ENCODE results near the gene KMT5C. TPM values are rescaled to one million over a fixed set of nuclear protein-coding genes. Genes with fewer than 3 reads are reported as not detected.
A peak's percentile ranks its signal among the peaks of the same experiment; 100 is the strongest.

Gene KMT5C
- polyA plus RNA-seq, 3 donors: 0.89 to 26.9 (median 1.5) TPM

GRCh38 chr19:55314396-55314795 is 25.3 kb upstream of the KMT5C start:
- Mint-ChIP-seq H3K27ac (peak overlapping the region in 2 of 7 donors; percentile 28 to 71), H3K4me1 (peaks cover 8% of the 10 kb centered on the region), H3K27me3 (ENCODE audit: low read depth in 3 of 3) (peaks cover 0 to 3% (median 0%) of the 10 kb centered on the region in 3 donors), H3K9me3 (peaks cover 0 to 7% (median 5%) of the 10 kb centered on the region in 7 donors), H3K4me3 (no peak overlapping the region), H3K36me3 (peaks cover 50 to 72% of the 10 kb centered on the region in 2 donors)
- no peak overlapping the region for H2AFZ ChIP-seq (ENCODE audit: insufficient read depth, low read depth, low read length, poor library complexity, severe bottlenecking)
- no peak for DNase-seq
- no peak overlapping the region for H3K27ac ChIP-seq (ENCODE audit: low read depth in 1 of 2, low read length in 2 of 2)
- peaks cover 43 to 59% of the 10 kb centered on the region in 2 donors for H3K36me3 ChIP-seq (replicated peaks in 1 of 2; ENCODE audit: control insufficient read depth in 1 of 2, insufficient read depth in 2 of 2, low read length in 2 of 2)
- 91% methylated on average over 8 of the region's 8 CpGs for WGBS (ENCODE audit: insufficient coverage)
- no peaks in the 10 kb centered on the region for H3K4me1 ChIP-seq (ENCODE audit: control insufficient read depth in 1 of 2, insufficient read depth in 2 of 2, low read length in 2 of 2)
- TF ChIP-seq CTCF (IDR thresholded peaks at IDR 0.05): no peak
- intact Hi-C loops (cut with micrococcal nuclease): loop anchor here in 1 of 2 donors (5.0 kb wide), 1 partner anchor 38 kb away; the partner anchor contains the start of gene COX6B2
- H3K79me2 ChIP-seq (ENCODE audit: insufficient read depth, low read length): no peaks in the 10 kb centered on the region
- H3K4me2 ChIP-seq (replicated peaks; ENCODE audit: extremely low read depth, low read length, poor library complexity, severe bottlenecking): no peak overlapping the region
- no peak overlapping the region for H3K9ac ChIP-seq (ENCODE audit: insufficient read depth, low read length, poor library complexity, severe bottlenecking)
- peaks cover 58% of the 10 kb centered on the region for H4K20me1 ChIP-seq (ENCODE audit: insufficient read depth, low read length)
- no peak overlapping the region for H3K4me3 ChIP-seq (replicated peaks in 1 of 3; ENCODE audit: low read depth in 2 of 3, low read length in 3 of 3)
- no peaks in the 10 kb centered on the region for H3K27me3 ChIP-seq (ENCODE audit: control insufficient read depth in 2 of 2, insufficient read depth in 2 of 2, low read length in 2 of 2)
- peaks cover 0 to 7% of the 10 kb centered on the region in 2 donors for H3K9me3 ChIP-seq (replicated peaks in 1 of 2; ENCODE audit: control insufficient read depth in 1 of 2, insufficient read depth in 1 of 2, low read length in 2 of 2)

- peaks cover 15% of the 10 kb centered on the region for H3K4me1 Mint-ChIP-seq
- no peak for TF ChIP-seq CTCF (IDR thresholded peaks at IDR 0.05)
- H3K36me3 Mint-ChIP-seq: peaks cover 62 to 88% of the 10 kb centered on the region in 2 donors
- peaks cover 0 to 2% (median 0%) of the 10 kb centered on the region in 3 donors for H3K27me3 Mint-ChIP-seq (ENCODE audit: low read depth in 3 of 3)
- Histone ChIP-seq H3K4me1 (ENCODE audit: control insufficient read depth in 1 of 2, insufficient read depth in 2 of 2, low read length in 2 of 2) (peaks cover 3 to 6% of the 10 kb centered on the region in 2 donors), H3K27me3 (ENCODE audit: control insufficient read depth in 2 of 2, insufficient read depth in 2 of 2, low read length in 2 of 2) (no peaks in the 10 kb centered on the region), H4K20me1 (ENCODE audit: insufficient read depth, low read length) (peaks cover 66% of the 10 kb centered on the region), H3K79me2 (ENCODE audit: insufficient read depth, low read length) (peaks cover 5% of the 10 kb centered on the region), H3K4me2 (replicated peaks; ENCODE audit: extremely low read depth, low read length, poor library complexity, severe bottlenecking) (no peak overlapping the region), H2AFZ (ENCODE audit: insufficient read depth, low read depth, low read length, poor library complexity, severe bottlenecking) (no peak overlapping the region), H3K9me3 (replicated peaks in 1 of 2; ENCODE audit: control insufficient read depth in 1 of 2, insufficient read depth in 1 of 2, low read length in 2 of 2) (no peaks in the 10 kb centered on the region), H3K4me3 (replicated peaks in 1 of 3; ENCODE audit: low read depth in 2 of 3, low read length in 3 of 3) (no peak overlapping the region), H3K27ac (ENCODE audit: low read depth in 1 of 2, low read length in 2 of 2) (no peak overlapping the region), H3K9ac (ENCODE audit: insufficient read depth, low read length, poor library complexity, severe bottlenecking) (no peak overlapping the region), H3K36me3 (replicated peaks in 1 of 2; ENCODE audit: control insufficient read depth in 1 of 2, insufficient read depth in 2 of 2, low read length in 2 of 2) (peaks cover 55 to 75% of the 10 kb centered on the region in 2 donors)
- intact Hi-C loops (cut with micrococcal nuclease): no loop called here
- no peak overlapping the region for H3K27ac Mint-ChIP-seq
- no peak for DNase-seq
- 88% methylated on average over 11 of the region's 13 CpGs for WGBS (ENCODE audit: insufficient coverage)
- H3K4me3 Mint-ChIP-seq: no peak overlapping the region
- H3K9me3 Mint-ChIP-seq: peaks cover 0 to 2% (median 0%) of the 10 kb centered on the region in 7 donors
Observed at GRCh38 chr19:55315956-55316525, 23.6 kb upstream of the KMT5C start.
